NCI-H82 treated with DMSO at 0.1 percent for 48 hours (cell line): ENCODE results near the gene TNNI2.

Source experiments
- DNase-seq: peaks from one replicate; lab custom pipeline; 2025; ENCODE audit not compliant: unreplicated experiment; lab: John Stamatoyannopoulos, UW

TNNI2 gene

GRCh38 chr11:1820463-1821325 is 18.1 kb upstream of the TNNI2 start:
- no peak for DNase-seq

DNA sequence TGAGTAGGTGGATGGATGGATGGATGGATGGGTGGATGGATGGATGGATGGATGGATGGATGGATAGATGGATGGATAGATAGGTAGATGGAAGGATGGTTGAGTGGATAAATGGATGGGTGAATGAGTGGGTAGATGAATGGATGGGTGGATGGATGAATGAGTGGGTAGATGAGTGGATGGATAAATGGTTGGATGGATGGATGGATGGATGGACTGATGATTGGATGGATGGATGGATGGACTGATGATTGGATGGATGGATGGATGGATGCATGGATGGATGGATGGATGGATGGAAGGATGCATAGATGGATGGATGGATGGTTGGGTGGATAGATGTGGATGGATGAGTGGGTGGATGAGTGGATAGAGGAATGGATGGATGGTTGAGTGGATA is 17.2 kb upstream of the TNNI2 start:
- DNase-seq, result no peak

DNA sequence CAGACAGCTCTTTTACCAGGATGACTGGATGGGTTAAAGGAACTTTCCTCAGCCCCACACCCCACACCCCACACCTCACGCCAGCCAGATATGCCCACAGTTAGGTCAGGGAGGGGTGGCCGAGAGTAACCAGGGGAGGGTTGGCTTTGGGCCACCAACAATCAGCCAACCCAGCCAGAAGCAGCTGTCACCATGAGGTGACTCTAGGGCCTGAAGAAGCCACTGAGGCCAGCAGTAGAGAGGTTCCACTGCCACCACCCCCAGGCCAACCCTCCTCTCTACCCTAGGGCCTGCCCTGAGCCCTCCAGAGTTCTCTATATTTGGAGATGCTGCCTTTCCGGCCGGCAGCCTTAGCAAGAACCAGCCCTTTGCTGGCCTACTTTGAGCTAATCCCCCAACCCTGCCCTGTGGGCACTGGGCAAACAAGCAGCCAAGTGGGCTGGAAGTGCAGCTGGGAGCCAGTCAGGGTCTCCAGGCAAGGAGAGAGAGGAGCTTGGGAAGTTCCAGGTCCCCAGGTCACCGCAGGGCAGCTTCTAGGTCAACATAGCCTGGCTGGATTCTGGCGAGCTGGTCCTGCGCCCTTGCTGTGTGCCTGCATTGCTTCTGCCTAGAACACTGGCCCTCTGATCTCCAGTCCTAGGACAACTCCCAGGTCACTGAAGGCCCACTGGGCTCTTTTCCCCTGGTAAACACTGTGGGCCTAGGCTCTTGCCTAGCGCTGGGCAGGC is 16.0 kb upstream of the TNNI2 start:
- DNase-seq, result no peak

- no peak for DNase-seq
Measured at GRCh38 chr11:1823376-1824220, 15.2 kb upstream of the TNNI2 start.

DNA sequence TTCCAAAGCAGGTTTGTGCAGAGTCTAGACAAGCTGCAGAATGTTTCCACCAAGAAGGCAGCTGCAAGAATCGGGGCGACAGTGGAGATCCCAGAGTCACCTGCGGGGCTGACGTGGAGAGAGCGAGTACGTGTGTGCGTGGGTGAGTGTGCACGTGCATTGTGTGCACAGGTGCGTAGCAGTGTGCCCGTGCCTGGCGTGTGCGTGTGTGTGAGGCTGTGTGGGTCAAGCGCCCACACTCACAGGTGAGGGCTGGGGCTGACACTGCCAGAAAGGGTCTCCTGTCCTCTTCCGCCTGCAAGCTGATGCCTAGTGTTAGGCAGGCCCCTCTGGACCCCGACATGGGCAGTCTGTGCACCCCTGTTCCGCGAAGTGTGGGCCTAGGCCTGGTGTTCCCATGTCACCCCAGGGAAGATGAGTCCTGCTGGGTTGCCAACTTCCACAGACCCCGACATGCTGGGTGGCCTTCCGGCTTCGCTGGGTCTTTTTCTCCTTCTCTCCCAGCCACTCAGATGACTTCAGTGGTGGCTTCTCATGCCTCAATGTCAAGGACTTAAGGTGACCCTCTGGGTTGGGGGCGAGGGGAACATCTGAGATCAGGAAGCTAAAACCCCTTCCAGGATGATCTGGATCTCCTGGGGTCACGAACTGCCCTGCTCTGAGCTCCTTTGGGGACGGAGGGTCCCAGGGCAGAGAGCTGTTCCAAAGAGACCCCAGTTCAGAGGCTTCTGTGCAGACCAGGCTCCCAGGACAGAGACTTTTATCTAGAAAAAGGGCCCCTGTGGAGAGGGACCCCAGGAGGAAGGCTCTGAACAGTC is 14.4 kb upstream of the TNNI2 start:
- no peak for DNase-seq

GRCh38 chr11:1825039-1825740 is 13.6 kb upstream of the TNNI2 start:
- DNase-seq, result no peak

GRCh38 chr11:1825785-1826451 is 12.9 kb upstream of the TNNI2 start:
- DNase-seq, result no peak

DNA sequence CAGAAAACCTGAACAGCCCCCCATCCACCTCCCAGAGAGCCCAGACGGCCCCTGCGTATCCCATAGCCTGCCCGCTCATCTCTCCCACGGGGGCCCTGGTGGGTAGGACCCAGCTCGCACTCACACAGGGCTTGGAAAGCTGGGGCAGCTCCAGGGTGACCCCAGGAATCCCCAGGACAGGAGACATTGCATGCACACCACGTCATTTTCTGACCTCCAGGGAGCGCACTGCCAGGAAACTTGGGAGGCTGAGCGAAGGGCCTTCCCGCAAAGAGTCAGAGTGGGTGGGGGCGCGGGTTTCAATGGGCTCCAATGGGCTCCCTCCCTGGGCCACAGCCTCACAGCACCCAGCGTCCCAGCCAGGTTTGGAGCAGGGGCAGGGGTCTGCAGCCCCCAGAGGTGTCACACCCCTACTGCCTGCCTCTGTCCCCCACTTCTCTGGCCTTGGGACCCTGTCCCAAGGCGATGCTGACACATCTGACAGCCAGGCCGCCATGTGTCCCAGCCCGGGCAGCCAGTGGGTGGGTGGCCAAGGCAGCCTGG is 12.2 kb upstream of the TNNI2 start:
- DNase-seq, result no peak

GRCh38 chr11:1827095-1827813 is 11.5 kb upstream of the TNNI2 start:
- no peak for DNase-seq

DNA sequence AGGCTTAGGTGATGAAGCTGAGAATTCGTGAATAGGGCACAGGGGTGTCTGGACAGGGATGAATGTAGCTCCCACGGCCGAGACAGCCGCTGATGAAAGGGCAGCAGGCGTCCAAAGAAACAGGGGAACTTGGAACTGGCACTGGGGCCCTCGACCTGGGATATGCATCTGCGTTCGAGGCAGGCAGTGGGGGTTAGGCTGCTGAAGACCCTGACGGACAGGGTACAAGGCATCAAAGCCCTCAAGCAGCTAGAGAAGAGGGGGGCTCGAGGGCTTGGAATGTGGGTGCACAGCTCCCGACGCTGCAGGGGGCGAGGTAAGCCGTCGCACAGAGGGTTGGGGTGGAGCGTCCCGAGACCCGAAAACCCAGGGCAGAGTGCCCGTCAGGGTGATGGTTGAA is 10.8 kb upstream of the TNNI2 start:
- DNase-seq, result no peak

- no peak for DNase-seq
Measured at GRCh38 chr11:1828542-1828941, 10.2 kb upstream of the TNNI2 start.

DNA sequence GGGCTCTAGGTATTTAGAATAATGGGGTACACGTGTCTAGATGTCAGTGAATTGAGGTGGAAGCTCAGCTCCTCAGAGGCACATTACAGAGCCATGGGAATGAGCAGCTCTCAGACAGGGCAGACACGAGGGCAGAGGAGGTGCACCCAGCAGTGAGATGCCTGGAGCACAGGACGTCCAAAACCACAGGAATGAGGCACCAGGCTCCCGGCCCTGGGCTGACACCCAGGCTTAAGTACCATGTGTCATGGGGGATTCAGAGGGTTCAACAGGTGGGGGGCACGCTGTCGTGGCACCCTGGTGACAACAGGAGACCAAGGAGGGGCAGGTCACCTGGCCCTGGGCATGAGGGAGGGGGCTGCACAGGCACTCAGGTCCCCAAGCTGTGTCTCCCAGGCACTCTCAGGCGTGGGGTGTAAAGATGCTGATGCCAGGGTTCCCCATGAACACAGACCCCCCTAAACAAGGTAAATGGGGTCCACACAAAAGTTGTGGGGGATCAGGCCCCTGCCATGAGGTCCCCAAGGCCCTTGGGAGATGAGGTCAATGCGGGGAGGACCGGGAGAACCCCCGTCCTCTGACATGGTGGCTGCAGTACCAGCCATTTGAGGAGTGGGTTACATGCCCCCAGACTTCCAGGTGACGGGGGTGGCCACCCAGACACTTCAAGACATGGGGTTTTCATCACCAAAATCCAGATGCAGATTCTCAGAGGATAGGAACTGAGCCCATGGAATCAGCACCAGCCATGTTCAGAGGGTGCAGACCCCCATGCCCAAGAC is 9.6 kb upstream of the TNNI2 start:
- DNase-seq, result no peak

DNA sequence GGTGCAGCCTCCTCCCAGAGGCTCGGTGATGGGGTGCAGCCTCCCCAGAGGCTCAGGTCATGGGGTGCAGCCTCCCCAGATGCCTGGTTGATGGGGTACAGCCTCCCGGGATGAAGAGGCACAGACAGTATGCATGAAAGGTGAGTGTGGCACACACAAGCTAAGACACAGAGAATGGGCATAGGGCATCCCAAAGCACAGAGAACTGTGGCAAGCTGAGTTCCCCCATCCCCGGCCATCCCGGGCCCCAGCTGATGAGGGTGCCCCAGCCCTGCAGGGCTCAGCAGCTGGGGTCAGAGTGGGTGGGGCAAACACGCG is 8.8 kb upstream of the TNNI2 start:
- DNase-seq, result no peak

- DNase-seq, result no peak
Measured at GRCh38 chr11:1830322-1831223, 8.2 kb upstream of the TNNI2 start.

DNA sequence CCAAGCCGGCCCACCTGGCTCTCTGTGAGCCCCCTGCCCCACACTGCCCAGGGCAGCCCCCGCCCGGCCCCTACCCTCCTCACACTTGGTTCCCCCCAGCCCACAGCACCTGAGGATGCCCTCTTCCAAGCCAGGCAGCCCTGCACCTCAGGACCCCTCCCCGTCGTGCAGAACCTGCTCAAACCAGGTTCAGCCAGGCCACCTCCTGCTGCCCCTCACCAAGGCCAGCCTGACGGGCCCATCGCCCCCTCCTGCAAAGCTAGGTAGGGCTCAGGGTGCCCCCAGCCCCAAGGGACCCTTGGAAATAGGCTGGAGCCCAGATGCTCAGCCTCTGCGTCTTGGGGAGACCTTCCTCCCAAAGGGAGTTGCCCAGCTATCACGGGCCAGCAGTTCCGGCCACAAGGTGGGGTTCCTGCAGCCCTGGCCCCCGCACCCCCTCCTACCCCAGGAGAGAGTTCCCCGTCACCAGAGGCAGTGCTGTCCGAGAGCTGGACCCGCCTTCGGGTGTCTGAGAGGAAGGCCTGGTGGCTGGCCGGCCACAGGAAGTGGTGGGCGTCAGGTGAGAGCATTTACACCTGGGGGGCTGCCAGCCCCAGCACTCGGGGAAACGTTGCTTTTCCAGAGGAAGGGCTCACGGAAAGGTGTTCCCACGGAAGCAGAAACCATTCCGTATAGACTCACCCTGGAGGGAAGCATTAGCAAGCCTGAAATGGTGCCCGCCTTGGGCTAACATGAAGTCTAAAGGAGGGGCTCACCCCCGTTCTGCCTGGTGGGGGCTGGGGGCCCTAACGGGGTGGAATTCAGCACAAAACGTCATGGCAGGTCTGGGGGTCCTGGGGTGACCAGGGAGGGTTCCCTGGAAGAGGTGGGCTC is 7.2 kb upstream of the TNNI2 start:
- DNase-seq, result no peak
